IMR-90 (cell line): Measurements from ENCODE around the gene SLIT3. TPM values are rescaled to one million over a fixed set of nuclear protein-coding genes. Genes with fewer than 3 reads are reported as not detected.

Source experiments
- ATAC-seq: fragments of 200-7000 bp; cut with Tn5 transposase; 2 replicates; pipeline ENCODE4 v1.9.1; 2020; ENCODE audit warnings: low read depth, mild to moderate bottlenecking, moderate library complexity
- BruUV-seq: library from RNA; stranded (reverse); fragments of 400-500 nt; replicated peaks from 2 replicates; lab custom pipeline; 2021; lab: Mats Ljungman, UMichigan
- CTCF ChIA-PET: fragments of 300-600 bp; formaldehyde crosslinking; extraction: SDS; loops from one replicate; lab custom pipeline; 2021; ENCODE audit warnings: antibody characterized with exemption; lab: Yijun Ruan, JAX
- POLR2A ChIA-PET: fragments of 300-600 bp; sonication (Branson Sonifier 250); formaldehyde crosslinking; loops from one replicate; lab custom pipeline; 2022; ENCODE audit warnings: antibody characterized with exemption; ENCODE audit not compliant: unreplicated experiment; lab: Charles Lee
- DNase-seq: peaks from one replicate; pipeline ENCODE4 v3.0.0; 2013
- H2AFZ ChIP-seq: replicated peaks from 2 replicates; pipeline ENCODE3; 2013; ENCODE audit warnings: low read length, mild to moderate bottlenecking; ENCODE audit not compliant: poor library complexity
- H2AK5ac ChIP-seq: 2 replicates; pipeline ENCODE4 v1.6.1; 2013; ENCODE audit warnings: low read depth, low read length, inconsistent platforms
- H2AK9ac ChIP-seq: replicated peaks from 2 replicates; pipeline ENCODE3; 2013; ENCODE audit warnings: mild to moderate bottlenecking, low read depth, low read length, moderate library complexity; ENCODE audit not compliant: poor library complexity
- H2BK120ac ChIP-seq: 2 replicates; pipeline ENCODE4 v1.6.1; 2013; ENCODE audit warnings: low read depth, low read length, inconsistent platforms
- H2BK15ac ChIP-seq: 3 replicates; pipeline ENCODE4 v1.6.1; 2013; ENCODE audit warnings: low read depth, low read length, inconsistent platforms
- H2BK20ac ChIP-seq: 2 replicates; pipeline ENCODE4 v1.6.1; 2013; ENCODE audit warnings: low read depth, mild to moderate bottlenecking, inconsistent platforms, low read length, moderate library complexity
- H2BK5ac ChIP-seq: 2 replicates; pipeline ENCODE4 v1.6.1; 2013; ENCODE audit warnings: mild to moderate bottlenecking, low read depth, low read length, inconsistent platforms; ENCODE audit not compliant: poor library complexity, severe bottlenecking
- H3K14ac ChIP-seq: replicated peaks from 2 replicates; pipeline ENCODE4 v1.6.1; 2013; ENCODE audit warnings: low read depth, low read length, inconsistent platforms
- H3K18ac ChIP-seq: 2 replicates; pipeline ENCODE4 v1.6.1; 2013; ENCODE audit warnings: low read depth, low read length, control low read depth
- H3K23ac ChIP-seq: 2 replicates; pipeline ENCODE4 v1.6.1; 2013; ENCODE audit warnings: low read depth, low read length, inconsistent platforms
- H3K27ac ChIP-seq: 2 replicates; pipeline ENCODE4 v1.5.1; 2013; ENCODE audit warnings: mild to moderate bottlenecking, control low read depth, low read length; ENCODE audit not compliant: insufficient read depth
- H3K27me3 ChIP-seq: 2 replicates; pipeline ENCODE4 v1.6.1; 2013; ENCODE audit warnings: low read length; ENCODE audit not compliant: control insufficient read depth, insufficient read depth
- H3K36me3 ChIP-seq: 2 replicates; pipeline ENCODE4 v1.6.1; 2013; ENCODE audit warnings: low read length, mixed read lengths; ENCODE audit not compliant: control insufficient read depth, insufficient read depth
- H3K4ac ChIP-seq: 2 replicates; pipeline ENCODE4 v1.6.1; 2013; ENCODE audit warnings: low read depth, low read length, inconsistent platforms
- H3K4me1 ChIP-seq: 2 replicates; pipeline ENCODE4 v1.6.1; 2013; ENCODE audit warnings: low read length, mixed read lengths; ENCODE audit not compliant: control insufficient read depth, insufficient read depth
- H3K4me2 ChIP-seq: 2 replicates; pipeline ENCODE4 v1.6.1; 2013; ENCODE audit warnings: low read depth, mild to moderate bottlenecking, control low read depth, low read length, moderate library complexity
- H3K4me3 ChIP-seq: 2 replicates; pipeline ENCODE4 v1.5.1; 2013; ENCODE audit warnings: low read depth, mild to moderate bottlenecking, control low read depth, low read length, moderate library complexity; ENCODE audit not compliant: insufficient read depth
- H3K56ac ChIP-seq: 2 replicates; pipeline ENCODE4 v1.6.1; 2013; ENCODE audit warnings: low read length, inconsistent platforms; ENCODE audit not compliant: insufficient read depth; ENCODE audit errors: extremely low read depth
- H3K79me1 ChIP-seq, 2 experiments: 2 replicates each; pipeline ENCODE4 v1.6.1; 2013; ENCODE audit warnings: low read length in 2 of 2, inconsistent platforms in 1 of 2, low read depth in 1 of 2
- H3K9ac ChIP-seq: 2 replicates; pipeline ENCODE4 v1.6.1; 2013; ENCODE audit warnings: low read depth, low read length, control low read depth
- H3K9me1 ChIP-seq: 2 replicates; pipeline ENCODE4 v1.6.1; 2013; ENCODE audit warnings: low read length, inconsistent platforms; ENCODE audit not compliant: insufficient read depth
- H3K9me3 ChIP-seq: 2 replicates; pipeline ENCODE4 v1.6.1; 2013; ENCODE audit warnings: low read length; ENCODE audit not compliant: control insufficient read depth, insufficient read depth
- H4K20me1 ChIP-seq: 2 replicates; pipeline ENCODE4 v1.6.1; 2013; ENCODE audit warnings: low read length, inconsistent platforms; ENCODE audit not compliant: insufficient read depth
- H4K5ac ChIP-seq: 2 replicates; pipeline ENCODE4 v1.6.1; 2013; ENCODE audit warnings: mild to moderate bottlenecking, low read depth, low read length, control low read depth
- H4K8ac ChIP-seq, 2 experiments: 2 replicates each; pipeline ENCODE4 v1.6.1; 2013; ENCODE audit warnings: low read depth in 2 of 2, low read length in 2 of 2, control low read depth in 1 of 2, inconsistent platforms in 1 of 2
- H4K91ac ChIP-seq: 2 replicates; pipeline ENCODE4 v1.6.1; 2013; ENCODE audit warnings: low read depth, low read length, inconsistent platforms; ENCODE audit not compliant: insufficient read depth
- BHLHE40 ChIP-seq: fragments of 150-350 bp; IDR thresholded peaks from 2 replicates; pipeline ENCODE4 v1.6.1; 2016; ENCODE audit warnings: mild to moderate bottlenecking, low read depth, low read length
- NFE2L2 ChIP-seq: fragments of 150-350 bp; IDR thresholded peaks from 2 replicates; pipeline ENCODE4 v1.6.1; 2016; ENCODE audit warnings: low read depth, mild to moderate bottlenecking, low read length
- RAD21 ChIP-seq: IDR thresholded peaks from 2 replicates; pipeline ENCODE4 v1.6.1; 2012; ENCODE audit warnings: low read length, improper control_type of control experiment
- RFX5 ChIP-seq: IDR thresholded peaks from 2 replicates; pipeline ENCODE4 v1.8.0; 2012; ENCODE audit warnings: low read depth, mild to moderate bottlenecking, low read length, moderate library complexity
- WGBS, 2 experiments: methylation state at CpG; one replicate each; pipeline versions ENCODE4 v1.1.5 to v1.1.7; 2013; ENCODE audit warnings: missing lambda C conversion rate in 2 of 2; ENCODE audit not compliant: insufficient read length in 1 of 2; ENCODE audit errors: extremely low coverage in 2 of 2; 5-methylcytosine and 5-hydroxymethylcytosine counted together
- dilution Hi-C: fragments of 300-500 bp; cut with HindIII; formaldehyde crosslinking; loops from one replicate; pipeline ENCODE4 v1.14.3; 2018; ENCODE audit warnings: low sequenced_read_pairs; ENCODE audit not compliant: unreplicated experiment
- in situ Hi-C: fragments of 300-500 bp; cut with MboI; formaldehyde crosslinking; loops from 3 replicates; pipeline ENCODE4 v1.14.3; 2019; ENCODE audit warnings: low sequenced_read_pairs, inconsistent platforms, mixed read lengths
- intact Hi-C: fragments of 100-400 bp; cut with micrococcal nuclease; formaldehyde crosslinking; loops from 2 replicates; pipeline ENCODE4 v1.10.0; 2022
- polyA plus RNA-seq, 3 experiments: library from polyadenylated mRNA; depleted of rRNA; stranded (reverse); fragments of >200 nt; gene quantifications; 2 replicates each; pipeline ENCODE4 v1.2.3, GENCODE V29; 2012; ENCODE audit warnings: low replicate concordance in 1 of 3
- total RNA-seq: library from RNA; depleted of rRNA; stranded (reverse); fragments of >200 nt; gene quantifications from 2 replicates; pipeline ENCODE4 v1.2.3, GENCODE V29; 2012
- TF ChIP-seq, protein P1 (sequence below): fragments of 150-350 bp; IDR thresholded peaks from 2 replicates; pipeline ENCODE4 v1.6.1; 2017; ENCODE audit warnings: mild to moderate bottlenecking, antibody characterized with exemption, low read length, low read depth

SLIT3 gene
- total and polyA plus RNA-seq, 2 of the 4 experiments (the other 2 are of a cell fraction): 0.18 to 0.50 TPM

DNA sequence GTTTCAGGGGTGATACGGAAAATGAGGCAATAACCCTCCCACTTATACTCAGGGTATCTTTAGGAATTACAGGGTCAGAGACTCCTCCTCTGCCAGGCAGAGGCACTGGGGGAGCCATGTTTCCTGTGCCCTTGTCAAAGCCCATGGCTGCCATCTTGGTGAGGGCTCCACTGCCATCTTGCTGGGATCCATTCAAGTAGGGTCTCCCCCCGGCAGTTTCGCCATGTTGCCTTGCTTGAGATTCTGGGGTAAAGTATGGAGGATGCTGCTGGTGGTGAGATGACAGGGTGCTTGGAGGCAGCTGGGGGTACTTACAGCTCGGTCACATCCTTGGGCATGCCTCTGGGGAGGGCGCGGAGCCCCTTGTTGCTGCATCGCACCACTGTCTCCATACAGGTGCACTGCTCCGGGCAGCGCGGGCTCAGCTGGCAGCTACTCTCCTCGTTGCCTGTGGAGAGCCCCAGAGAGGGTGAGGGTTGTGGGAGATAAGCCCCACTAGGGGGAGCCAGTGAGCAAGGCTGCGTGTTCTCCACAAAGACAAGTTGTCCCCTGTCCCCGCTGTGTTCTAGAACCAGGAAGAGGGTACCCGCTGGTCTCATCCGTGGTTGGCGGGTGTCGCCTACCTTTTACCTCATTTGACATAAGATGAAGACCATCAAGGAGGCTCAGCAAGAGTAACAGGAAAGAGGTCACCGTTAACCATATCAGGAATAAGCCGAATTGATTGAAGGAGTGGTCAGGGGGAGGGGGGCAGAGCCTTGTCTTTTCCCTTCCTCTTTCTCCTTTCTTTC, 552.8 kb downstream of the SLIT3 start:
- WGBS, 2 experiments: 92% methylated on average over 2 of the region's 19 CpGs; no CpG with 5 or more reads in 1 of the 2 experiments

More for the DNA sequence above, 552.8 kb downstream of the SLIT3 start:
- dilution Hi-C loops (no loop called here), in situ Hi-C loops (no loop called here), intact Hi-C loops (no loop called here)
- Histone ChIP-seq H2AK5ac (no peak overlapping the region), H3K14ac (no peak overlapping the region), H3K4me2 (no peak overlapping the region), H3K9me1 (no peaks in the 10 kb centered on the region; the same call in 1 of the 2 replicates), H3K4ac (no peak overlapping the region), H4K91ac (no peak overlapping the region), H4K20me1 (no peaks in the 10 kb centered on the region), H4K5ac (no peak overlapping the region), H2AK9ac (no peak overlapping the region), H3K27ac (no peak overlapping the region), H3K79me1 (no peaks in the 10 kb centered on the region), H3K56ac (no peak overlapping the region), H2BK5ac (no peak overlapping the region), H3K9ac (no peak overlapping the region), H3K27me3 (no peaks in the 10 kb centered on the region), H3K4me3 (no peak overlapping the region), H3K36me3 (no peaks in the 10 kb centered on the region), H3K4me1 (no peaks in the 10 kb centered on the region), H2AFZ (no peak overlapping the region), H4K8ac (no peak overlapping the region), H3K9me3 (no peaks in the 10 kb centered on the region), H3K23ac (no peak overlapping the region), H2BK120ac (no peak overlapping the region), H2BK20ac (no peak overlapping the region), H2BK15ac (no peak overlapping the region), H3K18ac (no peak overlapping the region)
- no peak for TF ChIP-seq RAD21
- TF ChIP-seq, protein P1, sequence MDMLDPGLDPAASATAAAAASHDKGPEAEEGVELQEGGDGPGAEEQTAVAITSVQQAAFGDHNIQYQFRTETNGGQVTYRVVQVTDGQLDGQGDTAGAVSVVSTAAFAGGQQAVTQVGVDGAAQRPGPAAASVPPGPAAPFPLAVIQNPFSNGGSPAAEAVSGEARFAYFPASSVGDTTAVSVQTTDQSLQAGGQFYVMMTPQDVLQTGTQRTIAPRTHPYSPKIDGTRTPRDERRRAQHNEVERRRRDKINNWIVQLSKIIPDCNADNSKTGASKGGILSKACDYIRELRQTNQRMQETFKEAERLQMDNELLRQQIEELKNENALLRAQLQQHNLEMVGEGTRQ: no peak
- TF ChIP-seq NFE2L2: no peak
- TF ChIP-seq BHLHE40: no peak
- no peak for TF ChIP-seq RFX5
- ATAC-seq (no peak), DNase-seq (no peak)
- CTCF ChIA-PET: no interaction called here
- no TSS peak for BruUV-seq
- POLR2A ChIA-PET: no interaction called here
